ENCODE measurements around the gene MDGA2. TPM values are rescaled to one million over a fixed set of nuclear protein-coding genes. Genes with fewer than 3 reads are reported as not detected.
A peak's percentile ranks its signal among the peaks of the same experiment; 100 is the strongest.

Gene MDGA2
- total and polyA plus RNA-seq, 2 of the 8 experiments (the other 6 are each of a cell fraction or from before 2014, with no cell fraction given), result 0.11 to 0.69 TPM

DNA sequence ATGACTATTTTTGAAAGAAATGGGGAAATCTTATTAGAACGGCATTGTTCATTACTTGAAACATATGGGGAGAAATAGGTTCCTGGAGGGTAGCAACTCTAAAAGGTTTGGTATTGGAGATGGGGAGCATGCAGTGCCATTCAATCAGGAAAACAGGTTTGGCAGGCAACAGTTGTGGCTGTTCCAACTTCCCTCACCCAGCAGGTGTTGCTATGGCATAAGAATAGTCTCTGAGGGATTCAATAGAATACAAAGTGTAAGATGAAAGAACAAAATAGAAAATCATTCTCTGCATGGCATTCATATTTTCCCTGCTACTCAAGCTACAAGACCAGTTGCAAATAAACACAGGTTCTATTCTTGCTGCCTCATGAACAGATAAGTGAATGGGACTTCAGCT, 630.6 kb downstream of the MDGA2 start (continued):
- TF ChIP-seq, protein P1, sequence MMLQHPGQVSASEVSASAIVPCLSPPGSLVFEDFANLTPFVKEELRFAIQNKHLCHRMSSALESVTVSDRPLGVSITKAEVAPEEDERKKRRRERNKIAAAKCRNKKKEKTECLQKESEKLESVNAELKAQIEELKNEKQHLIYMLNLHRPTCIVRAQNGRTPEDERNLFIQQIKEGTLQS (IDR thresholded peaks at IDR 0.05; ENCODE audit: insufficient read depth, low read depth, low read length), result no peak
- TF ChIP-seq POLR2A (IDR thresholded peaks at IDR 0.05; ENCODE audit: control extremely low read depth in 1 of 2, low read depth in 2 of 2, low read length in 2 of 2), result no peak
- peak; percentile 77; the same call in 1 of the 2 replicates for TF ChIP-seq SP1 (IDR thresholded peaks at IDR 0.05; ENCODE audit: low read depth, low read length)
- TF ChIP-seq KDM5A (IDR thresholded peaks at IDR 0.05; ENCODE audit: low read length), result no peak
- TF ChIP-seq SAP30 (IDR thresholded peaks at IDR 0.05; ENCODE audit: insufficient read depth, insufficient replicate concordance, low read length), result no peak
- TF ChIP-seq, protein P2, sequence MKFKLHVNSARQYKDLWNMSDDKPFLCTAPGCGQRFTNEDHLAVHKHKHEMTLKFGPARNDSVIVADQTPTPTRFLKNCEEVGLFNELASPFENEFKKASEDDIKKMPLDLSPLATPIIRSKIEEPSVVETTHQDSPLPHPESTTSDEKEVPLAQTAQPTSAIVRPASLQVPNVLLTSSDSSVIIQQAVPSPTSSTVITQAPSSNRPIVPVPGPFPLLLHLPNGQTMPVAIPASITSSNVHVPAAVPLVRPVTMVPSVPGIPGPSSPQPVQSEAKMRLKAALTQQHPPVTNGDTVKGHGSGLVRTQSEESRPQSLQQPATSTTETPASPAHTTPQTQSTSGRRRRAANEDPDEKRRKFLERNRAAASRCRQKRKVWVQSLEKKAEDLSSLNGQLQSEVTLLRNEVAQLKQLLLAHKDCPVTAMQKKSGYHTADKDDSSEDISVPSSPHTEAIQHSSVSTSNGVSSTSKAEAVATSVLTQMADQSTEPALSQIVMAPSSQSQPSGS (IDR thresholded peaks at IDR 0.05; ENCODE audit: low read length), result no peak
- TF ChIP-seq KDM1A (IDR thresholded peaks at IDR 0.05; ENCODE audit: borderline replicate concordance, low read length), result no peak
- no peak for TF ChIP-seq SP2 (IDR thresholded peaks at IDR 0.05; ENCODE audit: low read length)
- TF ChIP-seq, protein P3, sequence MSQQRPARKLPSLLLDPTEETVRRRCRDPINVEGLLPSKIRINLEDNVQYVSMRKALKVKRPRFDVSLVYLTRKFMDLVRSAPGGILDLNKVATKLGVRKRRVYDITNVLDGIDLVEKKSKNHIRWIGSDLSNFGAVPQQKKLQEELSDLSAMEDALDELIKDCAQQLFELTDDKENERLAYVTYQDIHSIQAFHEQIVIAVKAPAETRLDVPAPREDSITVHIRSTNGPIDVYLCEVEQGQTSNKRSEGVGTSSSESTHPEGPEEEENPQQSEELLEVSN (IDR thresholded peaks at IDR 0.05), result no peak
- TF ChIP-seq CHD1 (IDR thresholded peaks at IDR 0.05; ENCODE audit: low read depth, low read length), result no peak
- no peak for TF ChIP-seq HDAC6 (IDR thresholded peaks at IDR 0.05; ENCODE audit: low read depth, low read length)
- no peak for TF ChIP-seq FOSL1 (IDR thresholded peaks at IDR 0.05; ENCODE audit: insufficient read depth, low read depth, low read length)
- no peak for TF ChIP-seq BRCA1 (IDR thresholded peaks at IDR 0.05; ENCODE audit: low read depth, low read length)
- TF ChIP-seq ASH2L (IDR thresholded peaks at IDR 0.05; ENCODE audit: low read length), result peak; percentile 69
- no peak for TF ChIP-seq SUZ12 (IDR thresholded peaks at IDR 0.05; ENCODE audit: low read length)
- no peak for TF ChIP-seq TAF1 (IDR thresholded peaks at IDR 0.05; ENCODE audit: low read depth, low read length)
- TF ChIP-seq TEAD4 (IDR thresholded peaks at IDR 0.05; ENCODE audit: low read depth, low read length), result no peak
- peak in 1 of 2 experiments; percentile 57 for TF ChIP-seq BCL11A (IDR thresholded peaks at IDR 0.05; ENCODE audit: low read depth in 2 of 2, low read length in 2 of 2)
- TF ChIP-seq POU5F1 (IDR thresholded peaks at IDR 0.05; ENCODE audit: low read depth, low read length), result 0 out of 2 replicates have a peak, but pooled peaks have one; percentile 42
- TF ChIP-seq CREB1 (IDR thresholded peaks at IDR 0.05), result no peak
- no peak for TF ChIP-seq EGR1 (IDR thresholded peaks at IDR 0.05; ENCODE audit: borderline replicate concordance, low read depth, low read length)
- TF ChIP-seq, protein P4, sequence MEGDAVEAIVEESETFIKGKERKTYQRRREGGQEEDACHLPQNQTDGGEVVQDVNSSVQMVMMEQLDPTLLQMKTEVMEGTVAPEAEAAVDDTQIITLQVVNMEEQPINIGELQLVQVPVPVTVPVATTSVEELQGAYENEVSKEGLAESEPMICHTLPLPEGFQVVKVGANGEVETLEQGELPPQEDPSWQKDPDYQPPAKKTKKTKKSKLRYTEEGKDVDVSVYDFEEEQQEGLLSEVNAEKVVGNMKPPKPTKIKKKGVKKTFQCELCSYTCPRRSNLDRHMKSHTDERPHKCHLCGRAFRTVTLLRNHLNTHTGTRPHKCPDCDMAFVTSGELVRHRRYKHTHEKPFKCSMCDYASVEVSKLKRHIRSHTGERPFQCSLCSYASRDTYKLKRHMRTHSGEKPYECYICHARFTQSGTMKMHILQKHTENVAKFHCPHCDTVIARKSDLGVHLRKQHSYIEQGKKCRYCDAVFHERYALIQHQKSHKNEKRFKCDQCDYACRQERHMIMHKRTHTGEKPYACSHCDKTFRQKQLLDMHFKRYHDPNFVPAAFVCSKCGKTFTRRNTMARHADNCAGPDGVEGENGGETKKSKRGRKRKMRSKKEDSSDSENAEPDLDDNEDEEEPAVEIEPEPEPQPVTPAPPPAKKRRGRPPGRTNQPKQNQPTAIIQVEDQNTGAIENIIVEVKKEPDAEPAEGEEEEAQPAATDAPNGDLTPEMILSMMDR (IDR thresholded peaks at IDR 0.05; ENCODE audit: control extremely low read depth in 1 of 3, insufficient read depth in 1 of 3, low read depth in 1 of 3, low read length in 3 of 3), result peak; percentile 17 to 48 (median 40); a peak in 3 of 4 replicates

Data from H1 (cell line).